Esophagus muscularis mucosa (tissue), 4 donors: ENCODE measurements around the gene DOCK3. TPM values are rescaled to one million over a fixed set of nuclear protein-coding genes. Genes with fewer than 3 reads are reported as not detected.
"Not testable (repeated sequence)": the region's sequence is repeated elsewhere in the genome, so short reads cannot be mapped to it uniquely, and the experiment has no call there.

Experiments
- DNase-seq: peaks from one replicate; pipeline ENCODE4 v3.0.0-alpha.2; 2017; ENCODE audit errors: extremely low spot score
- H3K27ac ChIP-seq, 4 donors: fragments of 200-600 bp; sonication (generic); replicated peaks in 1 of 4; 1 replicate in 3 of 4; 2 replicates in 1 of 4; pipeline ENCODE4 v1.5.1; 2016 to 2019; ENCODE audit warnings: mild to moderate bottlenecking in 1 of 4
- H3K27me3 ChIP-seq, 4 donors: fragments of 200-600 bp; sonication (generic); one replicate each; pipeline versions ENCODE4 v1.5.1 to v1.6.0; 2016 to 2019
- H3K36me3 ChIP-seq, 4 donors: fragments of 200-600 bp; sonication (generic); one replicate each; pipeline ENCODE4 v1.5.1; 2016 to 2019
- H3K4me1 ChIP-seq, 4 donors: fragments of 200-600 bp; sonication (generic); one replicate each; pipeline ENCODE4 v1.5.1; 2016 to 2019
- H3K4me3 ChIP-seq, 4 donors: fragments of 200-600 bp; sonication (generic); 1 replicate in 2 of 4; 2 replicates in 2 of 4; pipeline ENCODE4 v1.5.1; 2016 to 2019; ENCODE audit warnings: mild to moderate bottlenecking in 4 of 4, moderate library complexity in 1 of 4
- H3K9me3 ChIP-seq, 4 donors: fragments of 200-600 bp; sonication (generic); 1 replicate in 3 of 4; 2 replicates in 1 of 4; pipeline ENCODE4 v1.5.1; 2016 to 2019
- CTCF ChIP-seq, 3 experiments: fragments of 200-600 bp in 2 of 3; fragments of 450-650 bp in 1 of 3; sonication (generic) in 2 of 3; IDR thresholded peaks; one replicate each; pipeline ENCODE4 v1.5.1; 2017 to 2019; ENCODE audit warnings: antibody characterized with exemption in 3 of 3, mild to moderate bottlenecking in 2 of 3, moderate library complexity in 1 of 3
- EP300 ChIP-seq: sonication (generic); formaldehyde crosslinking; IDR thresholded peaks from one replicate; pipeline ENCODE4 v1.6.1; 2017; ENCODE audit warnings: antibody characterized with exemption
- POLR2A ChIP-seq: fragments of 450-650 bp; IDR thresholded peaks from one replicate; pipeline ENCODE4 v1.6.1; 2017; ENCODE audit warnings: antibody characterized with exemption, moderate library complexity, mild to moderate bottlenecking, low read depth
- POLR2AphosphoS5 ChIP-seq, 2 donors: sonication (generic); formaldehyde crosslinking; IDR thresholded peaks; one replicate each; pipeline ENCODE4 v1.6.1; 2017; ENCODE audit warnings: antibody characterized with exemption in 2 of 2
- WGBS: methylation state at CpG from one replicate; pipeline ENCODE4 v1.1.5; 2018; 5-methylcytosine and 5-hydroxymethylcytosine counted together
- intact Hi-C: fragments of 100-400 bp; cut with DNase I; formaldehyde crosslinking; loops from one replicate; pipeline ENCODE4 v1.15.1; 2023
- total RNA-seq, 4 donors: library from RNA; depleted of rRNA; stranded (reverse); fragments of >200 nt; gene quantifications; one replicate each; pipeline versions ENCODE4 v1.1.0 to v1.2.1, GENCODE V29; 2016

The DOCK3 gene
- total RNA-seq, 4 donors from 2014 or later, result 5.4 to 10.6 (median 7.2) TPM

GRCh38 chr3:51257870-51258269 is 583.1 kb downstream of the DOCK3 start:
- Histone ChIP-seq H3K9me3 (no peaks in the 10 kb centered on the region), H3K36me3 (peaks cover 0 to 6% (median 0%) of the 10 kb centered on the region in 4 donors), H3K4me3 (no peak overlapping the region), H3K4me1 (no peaks in the 10 kb centered on the region), H3K27me3 (no peaks in the 10 kb centered on the region), H3K27ac (no peak overlapping the region)
- no peak for DNase-seq
- intact Hi-C loops, result no loop called here
- TF ChIP-seq EP300 (no peak), POLR2A (no peak), CTCF (IDR thresholded peaks at IDR 0.05) (no peak), POLR2AphosphoS5 (IDR thresholded peaks at IDR 0.05) (no peak)
- WGBS, result 84% methylated on average over 1 of the region's 1 CpG

GRCh38 chr3:51264166-51264565 is 589.4 kb downstream of the DOCK3 start:
- H3K36me3 ChIP-seq, H3K27me3 ChIP-seq, intact Hi-C loops, H3K4me1 ChIP-seq, DNase-seq, H3K4me3 ChIP-seq, H3K27ac ChIP-seq, H3K9me3 ChIP-seq: not testable (repeated sequence)
- WGBS, result 89% methylated on average over 4 of the region's 4 CpGs

- no peaks in the 10 kb centered on the region for H3K27me3 ChIP-seq
- H3K27ac ChIP-seq, result no peak overlapping the region
- H3K4me3 ChIP-seq, result no peak overlapping the region
- no peaks in the 10 kb centered on the region for H3K4me1 ChIP-seq
- intact Hi-C loops, result no loop called here
- peaks cover 0 to 6% (median 0%) of the 10 kb centered on the region in 4 donors for H3K36me3 ChIP-seq
- TF ChIP-seq POLR2A (no peak), POLR2AphosphoS5 (IDR thresholded peaks at IDR 0.05) (no peak), EP300 (no peak), CTCF (IDR thresholded peaks at IDR 0.05) (no peak)
- H3K9me3 ChIP-seq, result no peaks in the 10 kb centered on the region
- no peak for DNase-seq
Measured at GRCh38 chr3:51268132-51268531, 593.4 kb downstream of the DOCK3 start.

- TF ChIP-seq CTCF (IDR thresholded peaks at IDR 0.05), result no peak
- no peak for TF ChIP-seq POLR2AphosphoS5 (IDR thresholded peaks at IDR 0.05)
- no peak for TF ChIP-seq POLR2A
- no peak for TF ChIP-seq EP300
- intact Hi-C loops, result no loop called here
- Histone ChIP-seq H3K27me3 (no peaks in the 10 kb centered on the region), H3K36me3 (peaks cover 0 to 6% (median 0%) of the 10 kb centered on the region in 4 donors), H3K4me3 (no peak overlapping the region), H3K9me3 (no peaks in the 10 kb centered on the region), H3K27ac (no peak overlapping the region), H3K4me1 (no peaks in the 10 kb centered on the region)
- DNase-seq, result no peak
Measured at GRCh38 chr3:51269466-51269865, 594.7 kb downstream of the DOCK3 start.

- Histone ChIP-seq H3K27me3 (no peaks in the 10 kb centered on the region), H3K4me3 (no peak overlapping the region), H3K27ac (no peak overlapping the region), H3K4me1 (no peaks in the 10 kb centered on the region), H3K36me3 (peaks cover 0 to 6% (median 3%) of the 10 kb centered on the region in 4 donors), H3K9me3 (no peaks in the 10 kb centered on the region)
- WGBS, result 73% methylated on average over 3 of the region's 3 CpGs
- intact Hi-C loops, result no loop called here
- peak; percentile 62 for DNase-seq
- no peak for TF ChIP-seq POLR2AphosphoS5 (IDR thresholded peaks at IDR 0.05)
- no peak for TF ChIP-seq EP300
- TF ChIP-seq POLR2A, result no peak
- no peak for TF ChIP-seq CTCF (IDR thresholded peaks at IDR 0.05)
Measured at GRCh38 chr3:51270559-51270958, 595.8 kb downstream of the DOCK3 start.
